Heart left ventricle (tissue), 16 donors: ENCODE results near the gene CACTIN. TPM values are rescaled to one million over a fixed set of nuclear protein-coding genes. Genes with fewer than 3 reads are reported as not detected.

Experiments used
- ATAC-seq, 4 donors: fragments of 200-7000 bp; cut with Tn5 transposase; one replicate each; pipeline ENCODE4 v1.9.1; 2020 to 2022; ENCODE audit warnings: moderate library complexity in 4 of 4, mild to moderate bottlenecking in 3 of 4, moderate number of reproducible peaks in 1 of 4
- DNase-seq, 5 donors: peaks; one replicate each; pipeline ENCODE4 v3.0.0-alpha.2; 2020
- H3K27ac ChIP-seq, 12 donors: fragments of 200-600 bp; sonication (generic) in 4 of 12; one replicate each; pipeline versions ENCODE4 v1.5.0 to v1.8.0; 2016 to 2022; ENCODE audit warnings: mild to moderate bottlenecking in 2 of 12
- H3K27me3 ChIP-seq, 9 donors: fragments of 200-600 bp; sonication (generic) in 2 of 9; one replicate each; pipeline versions ENCODE4 v1.5.1 to v1.8.0; 2016 to 2022; ENCODE audit warnings: mild to moderate bottlenecking in 3 of 9
- H3K36me3 ChIP-seq, 9 donors: fragments of 200-600 bp; sonication (generic) in 2 of 9; one replicate each; pipeline versions ENCODE4 v1.5.0 to v1.8.0; 2018 to 2022; ENCODE audit warnings: mild to moderate bottlenecking in 2 of 9
- H3K4me1 ChIP-seq, 12 donors: fragments of 200-600 bp; sonication (generic) in 4 of 12; one replicate each; pipeline versions ENCODE4 v1.5.0 to v1.8.0; 2016 to 2022; ENCODE audit warnings: mild to moderate bottlenecking in 3 of 12
- H3K4me3 ChIP-seq, 12 donors: fragments of 200-600 bp; sonication (generic) in 4 of 12; one replicate each; pipeline versions ENCODE4 v1.5.0 to v1.8.0; 2017 to 2022; ENCODE audit warnings: mild to moderate bottlenecking in 9 of 12, moderate library complexity in 4 of 12
- H3K9me3 ChIP-seq, 12 donors: fragments of 200-600 bp; sonication (generic) in 4 of 12; one replicate each; pipeline versions ENCODE4 v1.5.0 to v1.8.0; 2016 to 2022; ENCODE audit warnings: mild to moderate bottlenecking in 1 of 12
- POLR2A ChIP-seq, 2 donors: fragments of 450-650 bp; IDR thresholded peaks; one replicate each; pipeline ENCODE4 v1.6.1; 2017; ENCODE audit warnings: antibody characterized with exemption in 2 of 2, mild to moderate bottlenecking in 2 of 2, moderate library complexity in 2 of 2
- WGBS, 4 donors: extraction: QIAGEN DNeasy Blood & Tissue Kit in 2 of 4; methylation state at CpG; one replicate each; pipeline versions ENCODE4 v1.1.5 to v1.1.7; 2013 to 2018; 5-methylcytosine and 5-hydroxymethylcytosine counted together
- intact Hi-C, 10 donors: fragments of 100-400 bp; cut with DNase I; formaldehyde crosslinking; loops; one replicate each; pipeline versions ENCODE4 v1.11.1 to v1.14.2; 2022
- polyA plus RNA-seq, 2 donors: library from polyadenylated mRNA; stranded (reverse); fragments of 200-250 nt; gene quantifications; one replicate each; pipeline ENCODE4 v1.2.3, GENCODE V29; 2013
- total RNA-seq, 9 donors: library from RNA; depleted of rRNA in 2 of 9; stranded (reverse); fragments of >200 nt in 2 of 9; fragmentation: NEBNext Ultra II Directional in 3 of 9; extraction: Animal tissue kit (Norgen Biotek cat#: 25700) in 3 of 9; gene quantifications; one replicate each; pipeline versions ENCODE4 v1.1.0 to v1.2.4, GENCODE V29; 2016 to 2023
- TF ChIP-seq, protein P1 (sequence below), 12 donors: fragments of 200-600 bp; sonication (generic) in 4 of 12; IDR thresholded peaks; one replicate each; pipeline versions ENCODE4 v1.5.0 to v1.8.0; 2018 to 2022; ENCODE audit warnings: antibody characterized with exemption in 12 of 12, mild to moderate bottlenecking in 5 of 12
- donor health status: ischemic (EF 13 %, LVEDD 7.1; RV severe dilation, severe dysfunction).
- donor health status: healthy with polysubstance abuse.
- donor health status: DM: no; HTN: yes; CAD: no.
- donor health status: DM: no; HTN: no; CAD: no.
- donor health status: ischemic (EF 25% LVEDD 6.9; RV normal size, moderate dysfunction).
- donor health status: ischemic (EF 25% LVEDD 5.7; RV mildly dilated, moderate dysfunction).
- donor health status: healthy.
- donor health status: DM: yes; HTN: yes; CAD: no.
- donor health status: ischemic (EF 35%, LVEDD 5.7; RV mildly dilated, moderate dysfunction).
- donor health status: nonischemic (EF 11% LVEDD 7.7; RV severe dilation, severe dysfunction).
- donor health status: DM: yes; HTN: yes; CAD: no.
- donor health status: PGD.
- donor health status: ischemic (EF 29% LVEDD 5.4; RV normal size, mild dysfunction).
- donor health status: nonischemic (EF 23%, LVEDD 6.1; RV moderate dilation, normal function).

Gene CACTIN
- total and polyA plus RNA-seq, 11 donors: 9.8 to 23.4 (median 14.1) TPM

DNA sequence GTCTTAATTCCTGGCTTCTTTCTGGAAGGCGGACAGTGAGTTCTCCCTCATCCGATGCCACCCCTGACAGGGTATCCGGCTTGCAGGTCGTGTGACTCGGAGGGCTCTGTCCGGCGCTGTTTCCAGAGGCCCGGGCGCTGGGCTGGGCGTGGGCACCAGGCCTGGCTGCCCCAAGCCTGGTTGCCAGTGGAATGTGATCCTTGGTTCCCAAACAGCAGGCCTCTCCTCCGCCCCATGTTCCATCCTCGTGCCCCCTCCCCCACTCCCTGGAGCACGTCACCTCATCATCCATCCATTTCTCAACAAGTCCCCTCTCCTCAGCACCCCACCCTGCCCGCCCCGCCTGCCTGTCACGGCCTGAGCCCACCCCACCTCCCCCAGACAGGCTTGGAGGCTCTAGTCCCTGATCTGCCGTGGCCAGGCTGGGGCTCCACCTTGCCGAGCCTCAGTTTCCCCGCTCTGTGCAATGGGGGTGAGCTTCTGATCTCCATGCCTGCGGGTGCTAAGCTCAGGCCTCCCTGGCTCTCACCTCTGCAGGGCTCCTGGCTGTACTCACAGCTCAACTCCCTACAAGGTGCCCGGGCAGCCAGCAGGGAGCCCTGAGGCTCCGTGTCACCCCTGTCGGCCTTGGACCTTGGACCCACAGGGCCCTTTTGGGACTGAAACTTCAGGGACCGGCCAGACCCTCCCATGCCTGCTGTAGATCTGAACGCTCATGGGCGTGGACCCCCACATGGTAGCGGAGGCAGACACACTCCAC lies 22.2 kb downstream of the CACTIN start:
- Histone ChIP-seq H3K27me3 (peaks cover 0 to 11% (median 0%) of the 10 kb centered on the region in 9 donors), H3K4me1 (peaks cover 8 to 49% (median 31%) of the 10 kb centered on the region in 12 donors), H3K4me3 (peak overlapping the region in 10 of 12 donors; percentile 42 to 84 (median 62)), H3K36me3 (peaks cover 0 to 2% (median 0%) of the 10 kb centered on the region in 9 donors), H3K9me3 (no peaks in the 10 kb centered on the region), H3K27ac (peak overlapping the region in 9 of 12 donors; percentile 2 to 91 (median 44))
- intact Hi-C loops: no loop called here
- TF ChIP-seq, protein P1, sequence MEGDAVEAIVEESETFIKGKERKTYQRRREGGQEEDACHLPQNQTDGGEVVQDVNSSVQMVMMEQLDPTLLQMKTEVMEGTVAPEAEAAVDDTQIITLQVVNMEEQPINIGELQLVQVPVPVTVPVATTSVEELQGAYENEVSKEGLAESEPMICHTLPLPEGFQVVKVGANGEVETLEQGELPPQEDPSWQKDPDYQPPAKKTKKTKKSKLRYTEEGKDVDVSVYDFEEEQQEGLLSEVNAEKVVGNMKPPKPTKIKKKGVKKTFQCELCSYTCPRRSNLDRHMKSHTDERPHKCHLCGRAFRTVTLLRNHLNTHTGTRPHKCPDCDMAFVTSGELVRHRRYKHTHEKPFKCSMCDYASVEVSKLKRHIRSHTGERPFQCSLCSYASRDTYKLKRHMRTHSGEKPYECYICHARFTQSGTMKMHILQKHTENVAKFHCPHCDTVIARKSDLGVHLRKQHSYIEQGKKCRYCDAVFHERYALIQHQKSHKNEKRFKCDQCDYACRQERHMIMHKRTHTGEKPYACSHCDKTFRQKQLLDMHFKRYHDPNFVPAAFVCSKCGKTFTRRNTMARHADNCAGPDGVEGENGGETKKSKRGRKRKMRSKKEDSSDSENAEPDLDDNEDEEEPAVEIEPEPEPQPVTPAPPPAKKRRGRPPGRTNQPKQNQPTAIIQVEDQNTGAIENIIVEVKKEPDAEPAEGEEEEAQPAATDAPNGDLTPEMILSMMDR (IDR thresholded peaks at IDR 0.05): no peak
- no peak for TF ChIP-seq POLR2A (IDR thresholded peaks at IDR 0.05)
- 73 to 89% (median 81%) methylated on average over 19 to 27 of the region's 27 CpGs for WGBS, 4 donors
- DNase-seq: no peak
- ATAC-seq: no peak

DNA sequence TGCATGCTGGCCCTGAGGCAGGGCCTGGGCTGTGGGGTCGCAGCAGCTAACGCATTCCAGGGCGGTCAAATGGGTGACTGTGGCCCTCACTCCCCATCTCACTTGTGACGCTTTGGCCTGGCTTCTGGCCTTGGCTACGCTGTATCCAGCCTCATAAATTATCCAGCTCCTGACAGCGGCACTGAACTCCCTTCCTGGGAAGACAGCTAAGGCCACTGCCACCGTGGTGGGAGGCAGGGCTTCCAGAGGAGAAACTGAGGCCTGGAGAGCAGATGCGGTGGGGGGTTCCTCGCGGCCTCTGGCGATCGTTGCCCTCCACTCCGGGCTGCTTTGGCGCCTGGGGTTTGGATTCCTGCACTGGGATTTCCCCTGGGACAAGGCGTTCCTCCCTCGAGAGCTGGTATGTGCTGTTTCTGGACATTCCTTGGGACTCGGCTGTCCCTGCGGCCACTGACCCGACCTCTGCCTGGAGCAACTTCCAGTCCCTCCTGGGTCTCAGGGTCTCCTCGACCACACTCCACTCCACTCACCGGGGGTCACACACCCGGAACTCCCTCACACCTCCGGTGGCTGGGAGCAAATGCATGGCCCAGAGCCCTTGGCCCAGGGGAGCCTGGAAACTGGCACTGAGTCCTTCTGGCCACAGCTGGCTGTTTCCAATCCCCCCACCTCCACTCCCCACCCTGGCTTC lies 23.3 kb downstream of the CACTIN start:
- no peak overlapping the region for H3K4me3 ChIP-seq
- no peaks in the 10 kb centered on the region for H3K9me3 ChIP-seq
- DNase-seq (no peak), ATAC-seq (no peak)
- intact Hi-C loops: no loop called here
- peak overlapping the region in 6 of 12 donors; percentile 23 to 44 (median 26) for H3K27ac ChIP-seq
- TF ChIP-seq, protein P1 (IDR thresholded peaks at IDR 0.05): no peak
- no peak for TF ChIP-seq POLR2A (IDR thresholded peaks at IDR 0.05)
- WGBS, 4 donors: 54 to 65% (median 57%) methylated on average over 18 to 23 of the region's 23 CpGs
- peaks cover 0 to 2% (median 0%) of the 10 kb centered on the region in 9 donors for H3K36me3 ChIP-seq
- peaks cover 0 to 11% (median 0%) of the 10 kb centered on the region in 9 donors for H3K27me3 ChIP-seq
- peaks cover 0 to 37% (median 19%) of the 10 kb centered on the region in 12 donors for H3K4me1 ChIP-seq

DNA sequence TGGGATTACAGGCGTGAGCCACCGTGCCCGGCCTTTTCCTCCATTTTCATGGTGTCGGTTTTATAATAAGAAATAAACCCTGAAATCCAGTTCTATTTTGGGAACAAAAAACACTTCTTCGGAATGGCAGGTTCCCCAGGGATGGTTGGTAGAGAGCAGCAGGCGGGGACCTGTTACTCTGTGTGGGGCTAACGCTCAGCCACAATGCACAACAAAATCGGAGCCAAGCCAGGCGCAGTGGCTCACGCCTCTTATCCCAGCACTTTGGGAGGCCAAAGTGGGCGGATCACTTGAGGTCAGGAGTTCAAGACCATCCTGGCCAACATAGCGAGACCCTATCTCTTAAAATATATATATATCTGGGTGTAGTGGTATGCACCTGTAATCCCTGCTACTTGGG lies 25.6 kb downstream of the CACTIN start:
- no peak for DNase-seq
- no peak for ATAC-seq
- Histone ChIP-seq H3K4me1 (peaks cover 0 to 15% (median 5%) of the 10 kb centered on the region in 12 donors), H3K27me3 (peaks cover 0 to 2% (median 0%) of the 10 kb centered on the region in 9 donors), H3K36me3 (peaks cover 0 to 2% (median 0%) of the 10 kb centered on the region in 9 donors), H3K27ac (no peak overlapping the region), H3K4me3 (no peak overlapping the region), H3K9me3 (no peaks in the 10 kb centered on the region)
- no peak for TF ChIP-seq POLR2A (IDR thresholded peaks at IDR 0.05)
- TF ChIP-seq, protein P1 (IDR thresholded peaks at IDR 0.05): no peak
- WGBS, 4 donors: 80 to 85% (median 83%) methylated on average over 12 of the region's 12 CpGs
- intact Hi-C loops: no loop called here

DNA sequence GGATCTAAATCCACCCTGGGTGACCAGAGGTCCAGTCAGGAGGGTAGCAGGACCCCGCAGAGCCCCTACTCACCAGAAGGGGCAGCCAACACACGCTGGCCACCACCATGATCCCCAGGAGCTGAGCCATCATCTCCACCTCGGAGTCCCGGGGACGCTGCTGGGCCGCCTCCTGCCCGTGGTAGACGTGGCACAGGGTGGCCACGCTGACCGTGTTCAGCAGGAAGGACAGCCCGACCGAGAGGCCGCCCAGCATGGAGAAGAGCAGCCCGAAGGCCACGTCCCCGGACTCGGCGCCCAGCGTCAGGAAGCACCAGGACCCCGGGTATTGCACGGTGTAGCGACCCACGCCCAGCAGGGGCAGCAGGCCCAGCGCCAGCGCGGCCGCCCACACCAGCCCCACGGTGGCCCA lies 26.8 kb downstream of the CACTIN start:
- intact Hi-C loops: no loop called here
- Histone ChIP-seq H3K4me1 (peaks cover 0 to 12% (median 3%) of the 10 kb centered on the region in 12 donors), H3K36me3 (peaks cover 0 to 2% (median 0%) of the 10 kb centered on the region in 9 donors), H3K27ac (no peak overlapping the region), H3K4me3 (no peak overlapping the region), H3K9me3 (no peaks in the 10 kb centered on the region), H3K27me3 (no peaks in the 10 kb centered on the region)
- ATAC-seq: peak in 1 of 4 donors; percentile 23
- DNase-seq: peak in 1 of 5 donors; percentile 19
- TF ChIP-seq POLR2A (IDR thresholded peaks at IDR 0.05): no peak
- TF ChIP-seq, protein P1 (IDR thresholded peaks at IDR 0.05): peak in 1 of 12 donors; percentile 5
- 90 to 95% (median 93%) methylated on average over 12 to 28 of the region's 28 CpGs for WGBS, 4 donors
